Fibroblast of lung (primary cell): ENCODE data around the gene SLC24A3. TPM values are rescaled to one million over a fixed set of nuclear protein-coding genes. Genes with fewer than 3 reads are reported as not detected.

Source experiments
- DNase-seq, 2 donors: peaks; one replicate each; pipeline versions ENCODE4 v3.0.0 to v3.0.0-alpha.2; 2010; ENCODE audit warnings: low read depth in 2 of 2
- H2AFZ ChIP-seq: 2 replicates; pipeline ENCODE4 v1.5.1; 2012; ENCODE audit warnings: low read length, control low read depth, inconsistent platforms
- H3K27ac ChIP-seq: 2 replicates; pipeline ENCODE4 v1.5.1; 2011; ENCODE audit warnings: low read length, control low read depth; ENCODE audit not compliant: insufficient read depth
- H3K27me3 ChIP-seq: 2 replicates; pipeline ENCODE4 v1.5.1; 2011; ENCODE audit warnings: mild to moderate bottlenecking, low read length; ENCODE audit not compliant: control insufficient read depth, insufficient read depth
- H3K36me3 ChIP-seq: 2 replicates; pipeline ENCODE4 v1.5.1; 2011; ENCODE audit warnings: low read length; ENCODE audit not compliant: control insufficient read depth, insufficient read depth
- H3K4me1 ChIP-seq: 2 replicates; pipeline ENCODE4 v1.5.1; 2011; ENCODE audit warnings: low read length; ENCODE audit not compliant: control insufficient read depth, insufficient read depth; ENCODE audit errors: extremely low read depth
- H3K4me2 ChIP-seq: 2 replicates; pipeline ENCODE4 v1.5.1; 2011; ENCODE audit warnings: low read length, control low read depth; ENCODE audit not compliant: insufficient read depth; ENCODE audit errors: extremely low read depth
- H3K4me3 ChIP-seq, 4 experiments: fragments of 200-600 bp in 1 of 4; sonication (generic) in 1 of 4; replicated peaks in 1 of 4; 2 replicates each; pipeline ENCODE4 v1.5.1; 2011 to 2016; ENCODE audit warnings: low read length in 4 of 4, low read depth in 3 of 4, mild to moderate bottlenecking in 3 of 4, control low read depth in 2 of 4, inconsistent platforms in 1 of 4, mixed read lengths in 1 of 4; ENCODE audit not compliant: insufficient read depth in 1 of 4; ENCODE audit errors: control extremely low read depth in 1 of 4
- H3K79me2 ChIP-seq: 2 replicates; pipeline ENCODE4 v1.5.1; 2012; ENCODE audit warnings: mild to moderate bottlenecking, low read length, inconsistent platforms; ENCODE audit not compliant: control insufficient read depth, insufficient read depth
- H3K9ac ChIP-seq: 2 replicates; pipeline ENCODE4 v1.5.1; 2011; ENCODE audit warnings: mild to moderate bottlenecking, low read length, control low read depth; ENCODE audit not compliant: insufficient read depth
- H3K9me3 ChIP-seq: 2 replicates; pipeline ENCODE4 v1.5.1; 2012; ENCODE audit warnings: low read depth, low read length; ENCODE audit not compliant: control insufficient read depth, insufficient read depth
- H4K20me1 ChIP-seq: 2 replicates; pipeline ENCODE4 v1.5.1; 2011; ENCODE audit warnings: low read length; ENCODE audit not compliant: control insufficient read depth, insufficient read depth; ENCODE audit errors: extremely low read depth
- CTCF ChIP-seq, 2 donors: IDR thresholded peaks in 1 of 2; conservative IDR thresholded peaks in 1 of 2; 1 replicate in 1 of 2; 2 replicates in 1 of 2; pipeline ENCODE4 v1.5.1; 2011 to 2012; ENCODE audit warnings: low read length in 2 of 2, control low read depth in 1 of 2, inconsistent platforms in 1 of 2, low read depth in 1 of 2, mild to moderate bottlenecking in 1 of 2
- EZH2 ChIP-seq: IDR thresholded peaks from 2 replicates; pipeline ENCODE4 v1.5.1; 2012; ENCODE audit warnings: low read length, control low read depth, mild to moderate bottlenecking; ENCODE audit errors: missing control alignments
- polyA plus RNA-seq, 2 donors: library from polyadenylated mRNA; depleted of rRNA in 1 of 2; stranded (reverse) in 1 of 2; unstranded in 1 of 2; fragments of >200 nt; gene quantifications; 2 replicates each; pipeline ENCODE4 v1.2.1, GENCODE V29; 2011 to 2012; ENCODE audit warnings: missing spikeins in 1 of 2
- total RNA-seq: library from RNA; depleted of rRNA; stranded (reverse); fragments of >200 nt; gene quantifications from 2 replicates; pipeline ENCODE4 v1.2.1, GENCODE V29; 2014

The SLC24A3 gene
- total and polyA plus RNA-seq, 2 donors (not counting 1 experiment from before 2014, with no cell fraction given), result 0.03 to 1.8 TPM

- Histone ChIP-seq H4K20me1 (no peaks in the 10 kb centered on the region), H3K4me2 (no peak overlapping the region), H3K36me3 (no peaks in the 10 kb centered on the region), H3K9me3 (no peaks in the 10 kb centered on the region), H3K4me1 (no peaks in the 10 kb centered on the region), H3K4me3 (no peak overlapping the region), H2AFZ (no peak overlapping the region), H3K27me3 (no peaks in the 10 kb centered on the region), H3K79me2 (no peaks in the 10 kb centered on the region), H3K27ac (no peak overlapping the region), H3K9ac (no peak overlapping the region)
- no peak for DNase-seq
- TF ChIP-seq EZH2, result no peak
Observed at GRCh38 chr20:19300395-19300794, 88.0 kb downstream of the SLC24A3 start.

GRCh38 chr20:19301142-19301541 lies 88.7 kb downstream of the SLC24A3 start:
- DNase-seq, result no peak
- Histone ChIP-seq H2AFZ (no peak overlapping the region), H3K27me3 (no peaks in the 10 kb centered on the region), H3K9ac (no peak overlapping the region), H3K4me3 (no peak overlapping the region), H3K27ac (no peak overlapping the region), H3K9me3 (no peaks in the 10 kb centered on the region), H3K4me1 (no peaks in the 10 kb centered on the region), H3K79me2 (no peaks in the 10 kb centered on the region), H4K20me1 (no peaks in the 10 kb centered on the region), H3K36me3 (no peaks in the 10 kb centered on the region), H3K4me2 (no peak overlapping the region)
- TF ChIP-seq EZH2 (no peak), CTCF (conservative IDR thresholded peaks at IDR 0.05 in 1 of 2, IDR thresholded peaks at IDR 0.05 in 1 of 2; ENCODE audit: low read depth in 1 of 2, low read length in 2 of 2) (no peak)

GRCh38 chr20:19301843-19302242 lies 89.4 kb downstream of the SLC24A3 start:
- Histone ChIP-seq H3K9me3 (no peaks in the 10 kb centered on the region), H3K9ac (no peak overlapping the region), H2AFZ (no peak overlapping the region), H3K36me3 (no peaks in the 10 kb centered on the region), H3K4me2 (no peak overlapping the region), H3K4me3 (no peak overlapping the region), H3K27me3 (no peaks in the 10 kb centered on the region), H4K20me1 (no peaks in the 10 kb centered on the region), H3K27ac (no peak overlapping the region), H3K4me1 (no peaks in the 10 kb centered on the region), H3K79me2 (no peaks in the 10 kb centered on the region)
- DNase-seq, result no peak
- TF ChIP-seq EZH2 (no peak), CTCF (conservative IDR thresholded peaks at IDR 0.05 in 1 of 2, IDR thresholded peaks at IDR 0.05 in 1 of 2; ENCODE audit: low read depth in 1 of 2, low read length in 2 of 2) (no peak)
